ENCODE data around the gene S100A2.
"Not testable (repeated sequence)": the region's sequence is repeated elsewhere in the genome, so short reads cannot be mapped to it uniquely, and the experiment has no call there.

The S100A2 gene

DNA sequence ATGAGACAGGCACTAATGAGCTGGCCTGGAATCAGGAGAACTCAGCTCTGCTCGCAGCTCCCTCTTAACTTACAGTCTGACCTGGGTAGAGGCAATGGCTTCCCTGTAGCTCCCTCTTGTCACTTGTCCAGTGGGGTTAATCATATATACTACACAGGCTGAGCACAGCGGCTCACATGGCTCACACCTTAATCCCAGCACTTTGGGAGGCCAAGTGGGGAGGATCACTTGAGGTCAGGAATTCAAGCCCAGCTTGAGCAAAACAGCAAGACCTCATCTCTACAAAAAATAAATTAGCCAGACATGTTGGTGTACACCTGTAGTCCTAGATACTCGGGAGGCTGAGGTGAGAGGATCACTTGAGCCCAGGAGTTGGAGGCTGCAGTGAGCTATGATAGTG, 34.0 kb downstream of the S100A2 start:
- TF ChIP-seq, protein P1, sequence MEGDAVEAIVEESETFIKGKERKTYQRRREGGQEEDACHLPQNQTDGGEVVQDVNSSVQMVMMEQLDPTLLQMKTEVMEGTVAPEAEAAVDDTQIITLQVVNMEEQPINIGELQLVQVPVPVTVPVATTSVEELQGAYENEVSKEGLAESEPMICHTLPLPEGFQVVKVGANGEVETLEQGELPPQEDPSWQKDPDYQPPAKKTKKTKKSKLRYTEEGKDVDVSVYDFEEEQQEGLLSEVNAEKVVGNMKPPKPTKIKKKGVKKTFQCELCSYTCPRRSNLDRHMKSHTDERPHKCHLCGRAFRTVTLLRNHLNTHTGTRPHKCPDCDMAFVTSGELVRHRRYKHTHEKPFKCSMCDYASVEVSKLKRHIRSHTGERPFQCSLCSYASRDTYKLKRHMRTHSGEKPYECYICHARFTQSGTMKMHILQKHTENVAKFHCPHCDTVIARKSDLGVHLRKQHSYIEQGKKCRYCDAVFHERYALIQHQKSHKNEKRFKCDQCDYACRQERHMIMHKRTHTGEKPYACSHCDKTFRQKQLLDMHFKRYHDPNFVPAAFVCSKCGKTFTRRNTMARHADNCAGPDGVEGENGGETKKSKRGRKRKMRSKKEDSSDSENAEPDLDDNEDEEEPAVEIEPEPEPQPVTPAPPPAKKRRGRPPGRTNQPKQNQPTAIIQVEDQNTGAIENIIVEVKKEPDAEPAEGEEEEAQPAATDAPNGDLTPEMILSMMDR (IDR thresholded peaks at IDR 0.05; ENCODE audit: low read depth, low read length, missing control alignments) = no peak
- DNase-seq (ENCODE audit: low read depth) = no peak
- no peak overlapping the region for H3K4me3 ChIP-seq (ENCODE audit: low read depth, low read length)

DNA sequence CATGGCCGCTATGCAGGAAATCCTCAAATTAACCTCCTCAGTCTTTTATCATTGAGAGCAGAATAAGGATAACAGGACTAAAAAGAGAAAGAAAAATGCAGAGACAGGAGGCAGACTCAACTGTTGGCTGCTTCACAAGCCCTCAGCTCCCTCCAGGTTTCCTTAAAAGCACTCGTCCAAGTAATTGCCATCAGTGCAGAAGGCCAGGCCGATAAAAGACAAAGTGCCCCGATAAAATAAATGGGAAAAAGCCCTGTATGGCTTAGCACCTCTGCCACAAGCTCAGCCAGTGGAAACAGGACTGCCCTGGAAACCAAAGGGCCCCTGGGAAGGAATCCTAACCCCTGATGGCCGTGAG, 38.0 kb downstream of the S100A2 start:
- TF ChIP-seq, protein P1 (IDR thresholded peaks at IDR 0.05; ENCODE audit: low read depth, low read length, missing control alignments) = no peak
- H3K4me3 ChIP-seq (ENCODE audit: low read depth, low read length) = no peak overlapping the region
- no peak for DNase-seq (ENCODE audit: low read depth)

DNA sequence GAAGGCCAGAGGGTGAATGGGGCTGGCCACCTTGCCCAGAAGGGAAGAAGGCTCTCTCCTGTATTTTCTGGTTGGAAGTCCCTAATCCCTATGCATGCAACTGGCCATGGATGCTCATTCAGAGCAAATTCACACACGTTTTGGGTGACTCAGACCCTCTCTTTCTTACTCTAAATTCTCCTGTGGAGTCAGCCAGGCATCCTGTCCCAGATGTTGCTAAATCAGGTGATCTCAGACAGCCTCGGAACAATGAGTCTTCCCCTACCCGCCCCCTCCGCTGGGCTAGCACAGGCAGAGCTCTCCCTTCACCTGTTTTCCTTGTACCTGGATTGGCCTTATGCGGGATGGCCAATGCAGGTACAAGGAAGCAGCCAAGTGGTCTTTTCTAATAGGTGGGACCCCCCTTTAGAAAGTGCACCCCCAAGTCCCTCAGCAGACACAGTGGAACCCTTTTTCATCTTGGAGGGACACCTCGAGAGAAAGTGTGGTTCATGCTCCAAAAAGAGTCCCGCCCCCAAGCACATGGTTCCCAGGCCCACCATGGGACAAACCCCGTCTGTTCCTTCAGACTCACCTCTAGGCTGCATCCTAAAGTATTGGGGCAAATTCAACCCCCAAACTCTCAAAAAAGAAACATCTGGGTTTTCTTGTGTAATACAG, 38.5 kb downstream of the S100A2 start:
- no peak overlapping the region for H3K4me3 ChIP-seq (ENCODE audit: low read depth, low read length)
- DNase-seq (ENCODE audit: low read depth) = no peak
- TF ChIP-seq, protein P1 (IDR thresholded peaks at IDR 0.05; ENCODE audit: low read depth, low read length, missing control alignments) = no peak

DNA sequence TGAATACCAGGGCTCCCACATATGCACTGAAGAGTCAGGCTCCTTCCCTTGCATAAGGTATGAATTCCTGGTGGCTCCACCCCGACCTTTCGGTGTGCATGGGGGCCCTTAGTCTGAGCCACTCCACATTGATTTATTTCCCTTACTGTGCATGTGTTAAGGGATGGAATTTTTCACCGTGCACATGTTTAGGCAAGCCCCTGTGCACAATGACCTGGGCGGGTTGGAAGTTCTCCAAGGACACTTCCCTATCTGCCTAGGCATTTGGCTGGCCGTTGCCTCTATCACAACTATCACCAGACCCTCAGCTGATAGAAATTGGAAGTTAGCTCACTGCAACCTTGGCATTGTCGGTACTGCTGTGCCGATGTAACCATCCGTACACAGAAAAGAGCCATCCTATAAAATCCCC, 39.5 kb downstream of the S100A2 start:
- TF ChIP-seq, protein P1 (IDR thresholded peaks at IDR 0.05; ENCODE audit: low read depth, low read length, missing control alignments) = no peak
- no peak for DNase-seq (ENCODE audit: low read depth)
- H3K4me3 ChIP-seq (ENCODE audit: low read depth, low read length) = no peak overlapping the region

DNA sequence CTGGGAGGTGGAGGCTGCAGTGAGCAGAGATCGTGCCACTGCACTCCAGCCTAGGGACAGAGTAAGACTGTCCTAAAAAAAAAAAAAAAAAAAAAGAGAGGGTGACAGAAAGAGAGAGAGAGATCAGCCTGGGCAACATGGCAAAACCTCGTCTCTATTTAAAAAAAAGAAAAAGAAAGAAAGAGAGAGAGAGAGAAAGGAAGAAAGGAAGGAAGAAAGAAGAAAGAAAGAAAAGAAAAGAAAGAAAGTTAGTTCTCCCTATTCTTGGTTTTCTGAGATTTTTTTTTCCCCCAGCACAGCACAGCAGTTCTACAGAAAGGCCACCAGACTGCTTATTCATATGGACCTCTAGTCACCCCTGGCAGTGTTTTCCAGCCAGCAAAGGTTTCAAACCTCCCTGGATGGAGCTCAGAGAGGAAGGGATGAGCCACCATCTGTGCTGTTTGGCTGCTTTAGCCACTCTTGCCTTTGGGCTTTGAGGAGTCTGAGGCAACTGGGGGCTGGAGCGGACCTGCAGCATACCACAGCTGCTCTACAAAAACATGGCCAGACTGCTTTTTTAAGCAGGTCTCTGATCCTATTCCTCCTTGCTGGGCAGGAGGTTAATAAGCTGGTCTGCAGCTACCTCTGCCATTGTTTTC, 40.4 kb downstream of the S100A2 start:
- TF ChIP-seq, protein P1 (IDR thresholded peaks at IDR 0.05; ENCODE audit: low read depth, low read length, missing control alignments) = no peak
- H3K4me3 ChIP-seq (ENCODE audit: low read depth, low read length) = no peak overlapping the region
- no peak for DNase-seq (ENCODE audit: low read depth)

DNA sequence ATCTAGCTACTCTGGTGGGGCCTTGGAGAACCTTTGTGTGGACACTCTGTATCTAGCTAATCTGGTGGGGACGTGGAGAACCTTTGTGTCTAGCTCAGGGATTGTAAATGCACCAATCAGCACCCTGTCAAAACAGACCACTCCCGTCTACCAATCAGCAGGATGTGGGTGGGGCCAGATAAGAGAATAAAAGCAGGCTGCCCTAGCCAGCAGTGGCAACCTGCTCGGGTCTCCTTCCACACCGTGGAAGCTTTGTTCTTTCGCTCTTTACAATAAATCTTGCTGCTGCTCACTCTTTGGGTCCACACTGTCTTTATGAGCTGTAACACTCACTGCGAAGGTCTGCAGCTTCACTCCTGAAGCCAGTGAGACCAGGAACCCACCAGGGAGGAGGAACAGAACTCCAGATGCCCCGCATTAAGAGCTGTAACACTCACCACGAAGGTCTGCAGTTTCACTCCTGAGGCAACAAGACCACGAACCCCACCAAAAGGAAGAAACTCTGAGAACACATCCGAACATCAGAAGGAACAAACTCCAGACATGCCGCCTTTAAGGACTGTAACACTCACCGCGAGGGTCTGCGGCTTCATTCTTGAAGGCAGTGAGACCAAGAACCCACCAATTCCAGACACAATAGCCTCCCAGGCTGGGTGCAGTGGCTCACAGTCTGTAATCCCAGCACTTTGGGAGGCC, 43.1 kb downstream of the S100A2 start:
- DNase-seq (ENCODE audit: low read depth); H3K4me3 ChIP-seq (ENCODE audit: low read depth, low read length): not testable (repeated sequence)

DNA sequence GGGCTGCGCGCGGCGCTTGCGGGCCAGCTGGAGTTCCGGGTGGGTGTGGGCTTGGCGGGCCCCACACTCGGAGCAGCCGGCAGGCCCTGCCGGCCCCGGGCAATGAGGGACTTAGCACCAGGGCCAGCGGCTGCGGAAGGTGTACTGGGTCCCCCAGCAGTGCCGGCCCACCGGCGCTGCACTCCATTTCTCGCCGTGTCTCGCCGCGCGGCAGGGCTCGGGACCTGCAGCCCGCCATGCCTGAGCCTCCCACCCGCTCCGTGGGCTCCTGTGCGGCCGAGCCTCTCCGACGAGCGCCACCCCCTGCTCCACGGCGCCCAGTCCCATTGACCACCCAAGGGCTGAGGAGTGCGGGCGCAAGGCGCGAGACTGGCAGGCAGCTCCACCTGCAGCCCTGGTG, 43.8 kb downstream of the S100A2 start:
- not testable (repeated sequence) for DNase-seq (ENCODE audit: low read depth); H3K4me3 ChIP-seq (ENCODE audit: low read depth, low read length)

Measured in GM12864 (cell line).